Breast epithelium (tissue), 4 donors: ENCODE results near the gene BATF. TPM values are rescaled to one million over a fixed set of nuclear protein-coding genes. Genes with fewer than 3 reads are reported as not detected.

Source experiments
- DNase-seq, 2 donors: peaks; one replicate each; pipeline ENCODE4 v3.0.0-alpha.2; 2019; ENCODE audit warnings: low spot score in 2 of 2
- H3K27ac ChIP-seq, 2 donors: fragments of 200-600 bp; sonication (generic) in 1 of 2; one replicate each; pipeline ENCODE4 v1.5.1; 2016 to 2019; ENCODE audit warnings: mild to moderate bottlenecking in 1 of 2
- H3K27me3 ChIP-seq, 2 donors: fragments of 200-600 bp; sonication (generic) in 1 of 2; one replicate each; pipeline versions ENCODE4 v1.5.1 to v1.6.0; 2017 to 2019; ENCODE audit warnings: control low read depth in 1 of 2, mild to moderate bottlenecking in 1 of 2
- H3K36me3 ChIP-seq: fragments of 200-600 bp; one replicate; pipeline ENCODE4 v1.5.1; 2019
- H3K4me1 ChIP-seq, 2 donors: fragments of 200-600 bp; sonication (generic); one replicate each; pipeline ENCODE4 v1.5.1; 2016 to 2019; ENCODE audit warnings: control low read depth in 1 of 2
- H3K4me3 ChIP-seq, 3 donors: fragments of 200-600 bp; sonication (generic); 1 replicate in 2 of 3; 2 replicates in 1 of 3; pipeline ENCODE4 v1.5.1; 2016 to 2019; ENCODE audit warnings: mild to moderate bottlenecking in 3 of 3, moderate library complexity in 2 of 3
- H3K9me3 ChIP-seq, 2 donors: fragments of 200-600 bp; sonication (generic) in 1 of 2; one replicate each; pipeline ENCODE4 v1.5.1; 2016 to 2019; ENCODE audit warnings: control low read depth in 1 of 2
- CTCF ChIP-seq, 3 donors: fragments of 450-650 bp; IDR thresholded peaks; one replicate each; pipeline ENCODE4 v1.5.1; 2016 to 2017; ENCODE audit warnings: antibody characterized with exemption in 3 of 3, mild to moderate bottlenecking in 3 of 3, moderate library complexity in 3 of 3
- POLR2A ChIP-seq: fragments of 450-650 bp; IDR thresholded peaks from one replicate; pipeline ENCODE4 v1.6.1; 2016; ENCODE audit warnings: antibody characterized with exemption, mild to moderate bottlenecking, moderate library complexity
- POLR2AphosphoS5 ChIP-seq, 3 donors: sonication (generic); formaldehyde crosslinking; IDR thresholded peaks; one replicate each; pipeline ENCODE4 v1.6.1; 2017; ENCODE audit warnings: antibody characterized with exemption in 3 of 3
- intact Hi-C: fragments of 100-400 bp; cut with DNase I; formaldehyde crosslinking; loops from one replicate; pipeline ENCODE4 v1.15.1; 2023; ENCODE audit warnings: low total_unique reads
- total RNA-seq, 3 donors: library from RNA; depleted of rRNA; stranded (reverse); fragments of >200 nt; gene quantifications; one replicate each; pipeline ENCODE4 v1.1.0, GENCODE V29; 2016

BATF gene
- total RNA-seq, 3 donors from 2014 or later = 15.7 to 43.6 (median 34.7) TPM

- peak overlapping the region in 1 of 2 donors; percentile 72 for H3K27ac ChIP-seq
- TF ChIP-seq POLR2A = no peak
- no peak for TF ChIP-seq POLR2AphosphoS5 (IDR thresholded peaks at IDR 0.05)
- TF ChIP-seq CTCF (IDR thresholded peaks at IDR 0.05) = no peak
- H3K27me3 ChIP-seq = no peaks in the 10 kb centered on the region
- no peak for DNase-seq
- intact Hi-C loops = no loop called here
- no peaks in the 10 kb centered on the region for H3K36me3 ChIP-seq
- H3K9me3 ChIP-seq = no peaks in the 10 kb centered on the region
- H3K4me3 ChIP-seq = no peak overlapping the region
- H3K4me1 ChIP-seq = no peaks in the 10 kb centered on the region
Measured at GRCh38 chr14:75519826-75520728, 2.2 kb upstream of the BATF start.

GRCh38 chr14:75520852-75521251, 1.4 kb upstream of the BATF start:
- no peak for TF ChIP-seq POLR2AphosphoS5 (IDR thresholded peaks at IDR 0.05)
- TF ChIP-seq CTCF (IDR thresholded peaks at IDR 0.05) = no peak
- no peak for TF ChIP-seq POLR2A
- no peaks in the 10 kb centered on the region for H3K36me3 ChIP-seq
- no peaks in the 10 kb centered on the region for H3K27me3 ChIP-seq
- H3K4me3 ChIP-seq = no peak overlapping the region
- H3K4me1 ChIP-seq = no peaks in the 10 kb centered on the region
- no peaks in the 10 kb centered on the region for H3K9me3 ChIP-seq
- peak overlapping the region; percentile 72 to 83 for H3K27ac ChIP-seq
- intact Hi-C loops = no loop called here
- no peak for DNase-seq

GRCh38 chr14:75521415-75522199, 662 bp upstream of the BATF start:
- no peaks in the 10 kb centered on the region for H3K4me1 ChIP-seq
- no peak for DNase-seq
- intact Hi-C loops = no loop called here
- H3K27me3 ChIP-seq = no peaks in the 10 kb centered on the region
- no peak for TF ChIP-seq CTCF (IDR thresholded peaks at IDR 0.05)
- TF ChIP-seq POLR2AphosphoS5 (IDR thresholded peaks at IDR 0.05) = peak in 1 of 3 donors; percentile 14
- no peaks in the 10 kb centered on the region for H3K36me3 ChIP-seq
- peak overlapping the region in 2 of 3 donors; percentile 48 to 50 for H3K4me3 ChIP-seq
- H3K27ac ChIP-seq = peak overlapping the region; percentile 72 to 83
- H3K9me3 ChIP-seq = no peaks in the 10 kb centered on the region

GRCh38 chr14:75522983-75523318, 682 bp downstream of the BATF start:
- intact Hi-C loops = no loop called here
- Histone ChIP-seq H3K9me3 (no peaks in the 10 kb centered on the region), H3K36me3 (no peaks in the 10 kb centered on the region), H3K4me3 (peak overlapping the region; percentile 37 to 50 (median 48)), H3K27me3 (no peaks in the 10 kb centered on the region), H3K27ac (peak overlapping the region; percentile 72 to 83), H3K4me1 (no peaks in the 10 kb centered on the region)
- TF ChIP-seq CTCF (IDR thresholded peaks at IDR 0.05) = no peak
- TF ChIP-seq POLR2A = no peak
- TF ChIP-seq POLR2AphosphoS5 (IDR thresholded peaks at IDR 0.05) = no peak
- DNase-seq = no peak

GRCh38 chr14:75523771-75524171, 1.5 kb downstream of the BATF start:
- H3K27me3 ChIP-seq = no peaks in the 10 kb centered on the region
- TF ChIP-seq POLR2A = no peak
- no peak for TF ChIP-seq CTCF (IDR thresholded peaks at IDR 0.05)
- TF ChIP-seq POLR2AphosphoS5 (IDR thresholded peaks at IDR 0.05) = peak in 1 of 3 donors; percentile 46
- intact Hi-C loops = no loop called here
- no peak for DNase-seq
- H3K9me3 ChIP-seq = no peaks in the 10 kb centered on the region
- no peaks in the 10 kb centered on the region for H3K4me1 ChIP-seq
- H3K36me3 ChIP-seq = no peaks in the 10 kb centered on the region
- peak overlapping the region in 2 of 3 donors; percentile 48 to 50 for H3K4me3 ChIP-seq
- peak overlapping the region; percentile 72 to 83 for H3K27ac ChIP-seq
